22Rv1 (cell line): ENCODE results near the gene AP2M1.

Experiments
- CTCF ChIP-seq: fragments of 450-650 bp; IDR thresholded peaks from 2 replicates; pipeline ENCODE4 v1.5.1; 2017; ENCODE audit warnings: mild to moderate bottlenecking
- ZFX ChIP-seq: fragments of 450-650 bp; IDR thresholded peaks from 2 replicates; pipeline ENCODE4 v1.6.1; 2017; ENCODE audit warnings: antibody characterized with exemption, borderline replicate concordance

- no peak for TF ChIP-seq CTCF
- no peak for TF ChIP-seq ZFX
These were observed 25.5 kb upstream of the AP2M1 start for GRCh38 chr3:184149123-184149522.
